Measurements from ENCODE around the gene PYY.
"Not testable (repeated sequence)": the region's sequence is repeated elsewhere in the genome, so short reads cannot be mapped to it uniquely, and the experiment has no call there.

PYY gene

GRCh38 chr17:43976963-43977837 lies 23.5 kb upstream of the PYY start:
- peaks cover 7% of the 10 kb centered on the region for H3K27me3 ChIP-seq (ENCODE audit: insufficient read depth, insufficient read length)
- TF ChIP-seq SUZ12 (IDR thresholded peaks at IDR 0.05; ENCODE audit: extremely low read depth, insufficient read depth, insufficient read length), result no peak
- TF ChIP-seq YY1 (IDR thresholded peaks at IDR 0.05; ENCODE audit: insufficient read depth, insufficient read length), result no peak
- no peak for TF ChIP-seq ZNF274 (IDR thresholded peaks at IDR 0.05; ENCODE audit: low read depth, low read length)
- no peak overlapping the region for H3K4me3 ChIP-seq (ENCODE audit: insufficient read length, low read depth)
- no peaks in the 10 kb centered on the region for H3K4me1 ChIP-seq (ENCODE audit: insufficient read depth, insufficient read length)
- no peak for DNase-seq (ENCODE audit: low read depth, low spot score)
- no peak overlapping the region for H3K9ac ChIP-seq (ENCODE audit: insufficient read length, low read depth)
- H3K36me3 ChIP-seq (ENCODE audit: insufficient read depth, insufficient read length, low read length), result no peaks in the 10 kb centered on the region
- no peaks in the 10 kb centered on the region for H3K9me3 ChIP-seq (ENCODE audit: insufficient read depth, low read length)

GRCh38 chr17:43975898-43976297 lies 22.2 kb upstream of the PYY start:
- Histone ChIP-seq H3K9me3 (ENCODE audit: insufficient read depth, low read length) (no peaks in the 10 kb centered on the region), H3K4me3 (ENCODE audit: insufficient read length, low read depth) (no peak overlapping the region), H3K36me3 (ENCODE audit: insufficient read depth, insufficient read length, low read length) (no peaks in the 10 kb centered on the region), H3K4me1 (ENCODE audit: insufficient read depth, insufficient read length) (no peaks in the 10 kb centered on the region), H3K9ac (ENCODE audit: insufficient read length, low read depth) (no peak overlapping the region), H3K27me3 (ENCODE audit: insufficient read depth, insufficient read length) (no peaks in the 10 kb centered on the region)
- DNase-seq (ENCODE audit: low read depth, low spot score), result no peak
- TF ChIP-seq ZNF274 (IDR thresholded peaks at IDR 0.05; ENCODE audit: low read depth, low read length), result no peak
- no peak for TF ChIP-seq YY1 (IDR thresholded peaks at IDR 0.05; ENCODE audit: insufficient read depth, insufficient read length)
- no peak for TF ChIP-seq SUZ12 (IDR thresholded peaks at IDR 0.05; ENCODE audit: extremely low read depth, insufficient read depth, insufficient read length)

- H3K4me1 ChIP-seq (ENCODE audit: insufficient read depth, insufficient read length), result no peaks in the 10 kb centered on the region
- no peak overlapping the region for H3K4me3 ChIP-seq (ENCODE audit: insufficient read length, low read depth)
- H3K27me3 ChIP-seq (ENCODE audit: insufficient read depth, insufficient read length), result no peaks in the 10 kb centered on the region
- no peak overlapping the region for H3K9ac ChIP-seq (ENCODE audit: insufficient read length, low read depth)
- TF ChIP-seq SUZ12 (IDR thresholded peaks at IDR 0.05; ENCODE audit: extremely low read depth, insufficient read depth, insufficient read length), result no peak
- no peak for TF ChIP-seq ZNF274 (IDR thresholded peaks at IDR 0.05; ENCODE audit: low read depth, low read length)
- TF ChIP-seq YY1 (IDR thresholded peaks at IDR 0.05; ENCODE audit: insufficient read depth, insufficient read length), result no peak
- no peaks in the 10 kb centered on the region for H3K9me3 ChIP-seq (ENCODE audit: insufficient read depth, low read length)
- H3K36me3 ChIP-seq (ENCODE audit: insufficient read depth, insufficient read length, low read length), result no peaks in the 10 kb centered on the region
- DNase-seq (ENCODE audit: low read depth, low spot score), result no peak
These were observed 20.9 kb upstream of the PYY start for GRCh38 chr17:43974382-43975266.

- not testable (repeated sequence) for H3K4me1 ChIP-seq (ENCODE audit: insufficient read depth, insufficient read length); DNase-seq (ENCODE audit: low read depth, low spot score); H3K9me3 ChIP-seq (ENCODE audit: insufficient read depth, low read length); H3K36me3 ChIP-seq (ENCODE audit: insufficient read depth, insufficient read length, low read length); H3K27me3 ChIP-seq (ENCODE audit: insufficient read depth, insufficient read length); H3K4me3 ChIP-seq (ENCODE audit: insufficient read length, low read depth); H3K9ac ChIP-seq (ENCODE audit: insufficient read length, low read depth)
These were observed 18.9 kb upstream of the PYY start for GRCh38 chr17:43972444-43973212.

GRCh38 chr17:43971436-43971835 lies 17.7 kb upstream of the PYY start:
- not testable (repeated sequence) for H3K36me3 ChIP-seq (ENCODE audit: insufficient read depth, insufficient read length, low read length); H3K4me1 ChIP-seq (ENCODE audit: insufficient read depth, insufficient read length); H3K4me3 ChIP-seq (ENCODE audit: insufficient read length, low read depth); DNase-seq (ENCODE audit: low read depth, low spot score); H3K9me3 ChIP-seq (ENCODE audit: insufficient read depth, low read length); H3K9ac ChIP-seq (ENCODE audit: insufficient read length, low read depth); H3K27me3 ChIP-seq (ENCODE audit: insufficient read depth, insufficient read length)

GRCh38 chr17:43970366-43970765 lies 16.6 kb upstream of the PYY start:
- no peaks in the 10 kb centered on the region for H3K36me3 ChIP-seq (ENCODE audit: insufficient read depth, insufficient read length, low read length)
- no peak overlapping the region for H3K9ac ChIP-seq (ENCODE audit: insufficient read length, low read depth)
- TF ChIP-seq ZNF274 (IDR thresholded peaks at IDR 0.05; ENCODE audit: low read depth, low read length) (no peak), YY1 (IDR thresholded peaks at IDR 0.05; ENCODE audit: insufficient read depth, insufficient read length) (no peak), SUZ12 (IDR thresholded peaks at IDR 0.05; ENCODE audit: extremely low read depth, insufficient read depth, insufficient read length) (no peak)
- DNase-seq (ENCODE audit: low read depth, low spot score), result no peak
- H3K27me3 ChIP-seq (ENCODE audit: insufficient read depth, insufficient read length), result no peaks in the 10 kb centered on the region
- H3K4me3 ChIP-seq (ENCODE audit: insufficient read length, low read depth), result no peak overlapping the region
- H3K4me1 ChIP-seq (ENCODE audit: insufficient read depth, insufficient read length), result no peaks in the 10 kb centered on the region
- no peaks in the 10 kb centered on the region for H3K9me3 ChIP-seq (ENCODE audit: insufficient read depth, low read length)
